Amniotic stem cell (primary cell): ENCODE measurements around the gene HHAT.

ENCODE experiments used
- DNase-seq: peaks from one replicate; lab custom pipeline; 2025; lab: John Stamatoyannopoulos, UW

The HHAT gene

DNA sequence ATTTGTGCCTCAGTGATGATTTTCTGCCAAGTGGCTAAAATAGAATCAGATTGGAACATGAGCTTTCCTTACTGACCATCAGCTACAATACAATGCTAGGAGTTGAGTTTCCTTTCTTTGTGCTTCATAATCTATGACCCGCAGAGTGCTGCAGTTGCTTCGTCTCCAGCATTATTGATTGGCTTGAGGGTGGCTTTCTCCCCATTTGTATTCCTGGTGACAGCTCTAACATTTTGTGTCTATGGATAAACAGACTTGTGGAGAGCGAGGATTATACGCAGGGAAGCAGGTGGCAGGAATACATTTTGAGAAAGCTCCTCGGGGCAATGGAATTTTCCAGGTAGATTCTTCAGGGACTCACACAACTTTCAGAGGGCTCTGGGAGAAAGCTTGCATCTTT lies 223.2 kb downstream of the HHAT start:
- no peak for DNase-seq

DNA sequence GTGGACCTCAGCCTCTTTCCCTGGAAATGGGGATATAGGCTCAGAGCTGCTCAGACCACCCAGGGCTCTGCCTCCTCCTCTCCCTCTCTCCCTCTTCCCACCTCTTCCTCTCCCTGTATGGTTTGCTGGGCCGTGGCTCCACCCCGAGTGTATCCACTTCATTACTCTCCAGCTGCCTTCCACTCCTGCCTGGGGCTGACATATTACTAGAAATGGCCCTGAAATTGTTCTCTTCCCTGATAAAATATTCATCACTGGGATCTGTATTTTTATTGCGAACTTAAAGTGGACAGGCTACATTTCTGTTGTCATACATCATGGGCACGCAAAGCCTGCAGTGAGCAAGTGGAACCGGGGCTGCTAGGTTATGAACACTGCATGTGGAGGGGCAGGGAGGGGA lies 225.0 kb downstream of the HHAT start:
- no peak for DNase-seq

DNA sequence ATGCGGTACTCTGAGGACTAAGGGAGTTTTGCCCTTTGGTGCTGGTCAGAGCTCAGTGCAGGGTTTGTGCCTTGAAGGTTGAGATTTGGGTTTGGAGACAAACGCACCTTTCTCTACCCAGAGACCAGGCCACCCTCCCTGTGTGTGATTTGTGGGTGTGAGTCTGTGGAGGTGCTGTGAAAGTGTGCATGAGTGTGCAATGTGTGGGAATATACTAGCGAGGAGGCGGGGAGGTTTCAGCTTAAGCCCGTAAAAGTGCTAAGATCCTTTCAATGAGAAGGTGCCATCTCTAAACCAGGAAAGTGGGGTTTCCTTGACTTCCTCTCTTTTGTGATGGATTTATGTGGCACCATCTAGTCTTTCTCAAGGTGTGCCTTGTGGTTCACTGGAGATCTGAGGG lies 225.7 kb downstream of the HHAT start:
- DNase-seq, result no peak

DNA sequence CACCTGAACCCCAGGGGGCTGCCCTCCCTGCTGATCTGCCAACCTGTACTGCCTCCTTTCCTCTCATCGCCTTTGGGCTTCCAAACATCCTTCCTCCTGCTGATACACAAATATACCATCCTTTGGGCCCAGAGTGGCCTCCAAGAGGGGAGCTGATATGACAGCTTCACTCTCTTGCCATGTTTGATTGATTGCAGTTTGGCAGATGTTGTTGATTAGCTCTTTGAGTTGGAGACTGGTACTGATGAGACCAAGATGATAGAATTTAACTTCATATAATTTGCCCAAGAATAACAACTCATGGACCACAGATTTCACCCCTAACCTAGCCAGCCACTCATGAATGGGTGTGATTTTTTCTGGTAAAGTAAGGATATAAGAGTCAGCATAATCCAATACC lies 227.8 kb downstream of the HHAT start:
- no peak for DNase-seq

DNA sequence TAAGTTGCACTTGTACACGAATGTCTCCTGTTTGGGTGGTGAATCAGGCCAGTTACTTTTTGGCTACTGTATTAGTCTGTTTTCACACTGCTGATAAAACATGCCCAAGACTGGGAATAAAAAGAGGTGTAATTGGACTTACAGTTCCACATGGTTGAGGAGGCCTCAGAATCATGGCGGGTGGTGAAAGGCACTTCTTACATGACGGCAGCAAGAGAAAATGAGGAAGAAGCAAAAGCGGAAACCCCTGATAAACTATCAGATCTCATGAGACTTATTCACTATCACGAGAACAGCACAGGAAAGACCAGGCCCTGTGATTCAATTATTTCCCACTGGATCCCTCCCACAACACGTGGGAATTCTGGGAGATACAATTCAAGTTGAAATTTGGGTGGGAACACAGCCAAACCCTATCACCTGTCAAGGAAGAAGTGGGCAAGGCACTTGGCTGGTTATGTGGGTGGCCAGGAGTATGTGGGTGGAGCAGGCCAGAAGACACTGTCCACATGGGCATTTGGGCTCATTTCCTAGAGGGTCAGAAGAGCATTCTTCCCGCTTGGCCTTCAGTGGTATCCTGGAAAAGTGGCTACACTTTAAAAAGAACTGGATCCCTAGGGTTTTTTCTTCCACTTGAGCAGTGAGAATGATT lies 228.8 kb downstream of the HHAT start:
- no peak for DNase-seq

DNA sequence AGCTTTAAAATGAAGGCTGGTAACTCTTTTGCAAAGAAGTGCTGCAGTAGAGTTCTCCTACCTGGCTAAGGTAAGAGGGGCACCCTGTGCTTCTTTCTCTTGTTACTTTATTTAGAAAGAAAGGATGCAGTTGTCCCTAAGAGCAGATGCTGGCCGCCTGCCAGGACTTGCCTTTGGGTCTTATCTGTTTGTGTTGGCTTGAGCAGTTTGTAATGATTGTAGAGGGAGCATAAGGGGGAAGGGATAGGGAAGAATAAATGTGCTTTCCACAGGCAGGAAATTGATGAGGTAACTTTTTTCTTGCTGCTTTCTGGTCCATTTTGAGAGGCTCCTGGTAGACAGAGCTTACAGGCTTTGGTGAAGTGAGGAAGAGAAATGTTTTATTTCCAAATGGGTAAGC lies 229.6 kb downstream of the HHAT start:
- DNase-seq, result no peak

DNA sequence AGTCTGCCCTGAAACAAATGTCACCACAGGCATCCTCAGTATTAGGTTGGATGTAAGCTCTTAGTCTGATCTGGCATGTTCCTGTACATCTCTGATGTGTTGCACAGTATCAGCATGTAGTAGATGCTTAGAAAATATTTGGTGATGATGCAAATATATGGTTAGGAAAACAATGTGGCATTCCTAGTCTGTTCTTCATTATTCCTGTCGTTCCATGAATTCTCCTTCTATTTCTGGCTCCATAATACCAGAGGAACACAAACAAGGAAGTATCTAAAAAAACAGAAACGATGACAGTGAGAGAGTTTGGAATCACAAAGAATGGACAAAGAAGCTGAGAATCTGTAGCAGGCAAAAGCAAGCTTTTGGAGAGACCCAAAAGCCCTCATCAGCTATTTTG lies 236.6 kb downstream of the HHAT start:
- no peak for DNase-seq

DNA sequence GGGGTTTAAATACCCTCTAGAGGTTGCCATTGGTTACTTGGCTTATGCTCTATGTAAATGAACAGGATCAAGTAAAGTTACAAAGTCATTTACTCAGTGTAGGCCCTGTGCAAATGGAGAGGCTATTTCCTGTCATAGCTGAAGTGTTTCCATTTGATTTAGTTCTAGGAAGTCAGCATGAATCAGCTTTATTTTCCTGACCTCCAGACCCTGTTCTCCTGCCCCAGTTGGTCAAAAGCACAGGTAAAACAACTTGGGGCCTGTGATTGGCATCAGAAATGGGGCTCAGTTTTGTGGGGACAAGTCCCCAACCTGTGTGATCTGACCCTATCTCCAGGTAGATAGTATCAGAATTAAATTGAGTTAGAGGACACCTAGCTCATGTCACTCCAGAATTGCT lies 239.9 kb downstream of the HHAT start:
- DNase-seq, result no peak

DNA sequence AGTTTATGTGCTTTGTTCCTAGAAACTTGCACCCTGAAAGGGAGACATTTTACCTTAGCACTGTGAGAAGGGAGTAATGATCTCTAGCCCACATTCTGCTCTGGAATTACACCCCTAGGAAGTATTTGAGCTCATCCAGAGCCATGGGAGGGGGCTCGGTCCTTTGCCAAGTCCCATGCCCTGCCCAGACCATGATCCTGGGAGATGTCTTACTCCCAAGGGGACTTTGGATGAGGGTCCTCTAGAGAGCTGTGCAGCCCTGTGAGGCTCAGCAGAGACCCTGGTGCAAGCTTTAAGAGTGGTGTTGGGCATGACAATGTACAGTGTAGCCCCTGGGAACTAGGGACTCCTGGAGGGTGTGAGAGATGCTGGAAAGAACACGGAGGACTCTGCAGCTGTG lies 241.4 kb downstream of the HHAT start:
- no peak for DNase-seq

DNA sequence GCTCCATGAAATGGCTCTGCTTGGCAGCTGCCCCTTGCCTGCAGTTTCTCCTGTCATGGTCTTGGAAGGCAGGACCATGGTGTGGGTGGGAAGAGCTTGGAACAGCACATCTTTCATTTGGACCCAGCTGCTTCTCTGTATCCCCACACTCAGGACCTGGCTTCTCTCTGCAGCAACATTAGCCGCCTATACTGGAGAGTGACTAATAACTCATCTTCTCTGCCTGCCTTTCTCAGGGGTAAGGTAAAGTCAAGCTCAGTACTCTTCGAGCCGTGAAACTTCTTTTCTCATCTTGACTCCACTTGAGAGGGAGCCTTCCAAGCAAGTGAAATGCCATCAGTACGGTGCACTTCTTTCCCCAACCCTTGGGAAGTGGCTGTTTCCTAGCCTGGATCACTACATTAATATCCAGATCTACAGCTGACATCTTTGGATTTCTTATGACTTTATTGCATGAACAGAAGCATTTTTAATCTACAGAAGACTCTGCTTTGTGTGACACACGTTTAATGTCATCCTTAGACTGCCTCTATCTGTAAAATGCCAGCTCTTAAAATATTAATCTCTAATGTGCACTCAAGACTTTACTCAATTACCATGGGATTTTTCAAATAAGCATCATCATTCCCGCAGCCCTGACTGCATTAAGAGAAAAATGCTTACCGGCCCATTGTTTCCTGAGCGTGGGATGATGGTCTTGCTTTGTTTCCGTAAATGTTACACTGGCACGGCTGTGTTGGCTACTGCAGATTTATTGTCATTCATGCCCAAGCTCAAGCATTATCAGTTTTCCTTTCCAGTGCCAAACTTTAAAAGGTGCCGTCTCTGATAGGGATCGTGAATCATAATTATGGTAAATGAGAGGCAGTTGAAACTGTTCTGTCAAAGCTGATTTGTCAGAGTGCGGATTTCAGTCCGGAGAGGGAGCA lies 242.9 kb downstream of the HHAT start:
- no peak for DNase-seq

DNA sequence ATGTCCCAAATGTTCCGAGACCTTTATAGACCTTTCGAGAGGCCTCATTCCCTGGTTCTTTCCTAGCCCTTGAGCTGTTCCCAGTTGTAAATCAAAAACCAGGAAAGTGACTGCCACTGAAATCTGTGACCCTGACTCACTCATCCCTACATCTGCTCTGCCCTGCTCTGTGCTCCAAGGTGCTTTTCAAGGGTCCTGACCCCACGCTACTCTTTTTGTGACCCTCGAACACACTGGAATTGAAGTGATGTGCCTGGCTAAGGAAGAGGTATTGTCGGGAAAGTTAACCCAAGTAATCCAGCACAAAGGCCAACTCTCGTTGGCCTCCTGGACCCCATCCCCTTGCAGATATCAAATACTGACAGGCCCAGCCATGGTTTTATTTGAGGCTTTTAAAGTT lies 244.4 kb downstream of the HHAT start:
- DNase-seq, result no peak

DNA sequence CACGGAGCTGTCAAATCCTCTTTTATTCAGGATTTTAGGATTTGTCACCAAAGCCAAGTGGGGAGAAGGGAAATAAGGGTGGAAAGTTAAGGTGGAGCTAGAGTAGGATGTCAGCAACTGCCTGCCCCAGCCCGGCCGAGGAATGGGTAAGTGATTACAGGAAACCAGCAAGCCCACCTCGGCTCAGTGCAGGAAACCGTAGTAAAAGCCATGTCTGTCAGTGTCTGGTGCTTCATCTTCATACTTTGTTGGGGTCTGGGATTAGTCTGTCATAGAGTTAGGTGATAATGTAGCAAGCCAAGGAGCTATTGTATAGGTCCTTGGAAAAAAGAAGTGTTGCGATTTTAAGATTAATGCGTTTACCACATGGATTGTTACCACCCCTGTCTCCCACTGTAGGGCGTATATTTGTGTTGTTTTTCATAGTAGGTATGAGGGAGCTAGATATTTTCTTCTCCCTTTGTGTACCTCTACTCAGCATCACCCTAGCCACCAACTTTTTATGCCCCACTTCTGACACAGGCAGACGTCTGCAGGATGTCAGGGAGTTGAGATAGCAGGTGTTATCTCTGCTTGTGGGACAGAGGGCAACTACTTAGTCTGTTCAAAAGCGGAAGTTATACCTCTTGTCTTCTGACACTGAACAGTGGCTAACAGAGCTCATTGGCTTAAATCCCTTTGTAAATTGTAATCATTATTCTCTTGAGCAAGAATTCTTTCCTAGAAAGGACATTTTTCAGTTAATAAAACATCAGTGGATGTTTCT lies 253.7 kb downstream of the HHAT start:
- DNase-seq, result no peak

DNA sequence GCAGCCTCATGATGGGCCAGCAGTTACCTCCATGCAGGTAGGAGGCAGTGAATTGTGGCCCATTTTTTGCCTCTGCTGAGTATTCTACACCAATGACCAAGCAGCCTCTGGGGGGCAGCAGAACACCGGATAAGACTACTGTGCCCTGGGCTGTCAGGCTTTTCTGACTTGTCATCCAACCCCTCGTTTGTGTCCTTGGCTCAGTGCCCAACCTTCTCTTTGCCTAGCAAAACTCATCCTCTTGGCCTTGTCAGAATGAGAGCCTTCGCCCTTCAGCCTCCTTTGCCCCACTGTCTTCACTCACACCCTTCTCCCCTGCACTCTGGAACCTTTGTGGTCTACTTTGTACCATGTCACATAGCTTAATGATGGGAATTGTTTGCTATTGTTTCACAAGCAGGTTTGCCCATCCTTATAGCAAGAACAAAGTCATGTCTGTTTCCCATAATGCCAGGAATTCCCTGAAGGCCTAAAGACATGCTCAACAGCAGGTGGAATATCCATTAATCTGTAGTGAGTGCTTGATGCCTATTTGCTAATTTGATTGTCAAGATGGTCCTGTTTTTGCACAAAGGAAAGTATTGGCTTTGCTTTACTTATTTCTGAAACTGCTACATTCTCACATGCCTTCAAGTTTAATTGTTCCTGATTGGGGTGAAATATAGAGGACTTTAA lies 255.9 kb downstream of the HHAT start:
- peak; percentile 77 for DNase-seq

DNA sequence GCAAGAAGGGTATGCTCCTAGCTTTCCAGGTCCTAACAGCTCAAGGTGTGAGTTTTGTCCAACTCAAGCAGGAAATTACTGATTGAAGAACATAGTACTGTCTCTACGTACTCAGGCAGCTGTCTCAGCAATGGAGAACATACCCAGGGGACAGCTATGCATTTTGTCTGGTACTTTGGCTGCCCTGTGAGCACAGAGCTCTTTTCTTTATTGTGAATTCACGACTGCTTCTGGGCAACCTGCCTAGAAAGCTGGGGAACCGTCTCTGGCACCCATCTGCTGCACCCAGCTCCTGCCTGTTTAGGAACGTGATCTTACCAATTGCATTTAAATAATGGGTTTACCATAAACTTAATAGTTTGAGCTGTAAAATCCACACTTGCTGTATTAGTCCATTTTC lies 258.1 kb downstream of the HHAT start:
- DNase-seq, result no peak

DNA sequence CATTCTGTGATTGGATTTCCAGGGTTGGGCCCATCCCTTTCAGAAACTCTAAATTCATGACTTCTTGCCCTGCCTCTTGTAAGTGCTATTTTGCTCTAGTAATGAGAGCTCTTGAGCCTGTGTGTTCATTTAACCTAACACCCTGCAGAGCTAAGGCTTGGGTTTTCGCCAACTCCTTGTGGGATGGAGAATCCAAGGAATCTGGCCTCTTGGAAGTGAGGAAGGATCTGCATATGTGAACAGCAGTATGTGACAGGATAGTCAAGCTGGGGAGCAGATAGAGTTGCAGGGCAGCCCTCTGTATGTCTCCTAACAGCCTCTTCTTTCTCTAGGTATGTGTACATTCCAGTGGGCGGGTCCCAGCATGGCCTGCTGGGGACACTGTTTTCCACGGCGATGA lies 258.9 kb downstream of the HHAT start:
- DNase-seq, result no peak

DNA sequence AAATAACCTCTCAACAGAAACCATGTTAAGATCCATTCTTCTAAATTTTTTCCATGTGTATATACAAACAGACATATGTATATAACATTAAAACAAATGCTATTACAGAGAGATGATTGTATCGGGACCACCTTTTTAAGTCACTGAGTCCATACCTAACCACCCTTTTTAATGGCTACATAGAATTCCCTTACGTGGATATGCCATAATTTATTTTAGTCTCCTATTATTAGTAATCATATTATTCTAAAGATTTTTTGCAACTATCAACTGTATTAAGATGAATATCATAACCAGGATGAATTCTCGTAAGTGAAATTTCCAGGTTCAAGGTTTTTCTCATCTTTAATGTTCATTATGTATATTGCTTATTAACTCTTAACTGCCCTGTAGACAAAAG lies 259.7 kb downstream of the HHAT start:
- DNase-seq, result no peak

DNA sequence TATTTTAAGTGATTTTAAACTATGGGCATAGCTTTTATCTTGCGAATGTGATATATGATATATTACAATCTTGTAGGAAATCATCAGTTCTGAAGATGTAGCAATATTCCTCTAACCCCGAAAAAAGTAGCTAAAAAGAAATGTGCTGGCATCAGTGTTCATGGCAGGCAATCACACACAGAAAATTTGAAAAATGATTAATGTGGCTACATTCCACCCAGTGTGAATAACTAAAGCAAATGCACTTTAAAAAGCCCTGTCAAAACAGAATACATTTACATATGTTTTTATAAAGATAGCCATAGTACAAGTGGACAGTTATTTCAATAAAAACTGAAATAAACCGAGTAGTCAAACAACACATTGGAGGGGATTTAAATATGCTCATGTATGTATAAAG lies 260.2 kb downstream of the HHAT start:
- DNase-seq, result no peak

DNA sequence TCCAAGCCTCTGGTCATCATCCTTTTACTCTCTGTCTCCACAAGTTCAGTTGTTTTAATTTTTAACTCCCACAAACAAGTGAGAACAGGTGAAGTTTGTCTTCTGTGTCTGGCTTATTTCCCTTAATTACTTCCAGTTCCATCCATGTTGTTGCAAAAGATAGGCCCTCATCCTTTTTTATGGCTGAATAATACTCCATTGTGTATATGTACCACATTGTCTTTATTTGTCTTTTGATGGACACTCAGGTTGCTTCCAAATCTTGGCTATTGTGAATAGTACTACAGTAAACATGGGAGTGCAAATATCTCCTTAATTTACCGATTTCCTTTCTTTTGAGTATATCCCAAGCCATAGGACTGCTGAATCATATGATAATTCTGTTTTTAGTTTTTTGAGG lies 262.5 kb downstream of the HHAT start:
- no peak for DNase-seq

DNA sequence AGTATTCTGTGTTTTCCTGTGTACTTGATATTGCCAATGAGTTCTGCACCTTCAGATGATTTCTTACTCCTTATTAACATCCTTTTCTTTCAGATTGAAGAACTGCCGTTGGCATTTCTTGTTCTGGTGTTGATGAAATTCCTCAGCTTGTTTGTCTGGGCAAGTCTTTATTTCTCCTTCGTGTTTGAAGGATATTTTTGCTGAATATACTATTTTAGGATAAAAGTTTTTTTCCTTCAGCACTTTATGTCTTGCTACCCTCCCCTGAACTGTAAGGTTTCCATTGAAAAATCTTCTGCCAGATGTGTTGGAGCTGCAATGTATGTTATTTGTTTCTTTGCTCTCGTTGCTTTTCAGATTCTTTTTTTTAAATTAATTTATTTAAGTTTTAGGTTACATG lies 265.9 kb downstream of the HHAT start:
- DNase-seq, result no peak

DNA sequence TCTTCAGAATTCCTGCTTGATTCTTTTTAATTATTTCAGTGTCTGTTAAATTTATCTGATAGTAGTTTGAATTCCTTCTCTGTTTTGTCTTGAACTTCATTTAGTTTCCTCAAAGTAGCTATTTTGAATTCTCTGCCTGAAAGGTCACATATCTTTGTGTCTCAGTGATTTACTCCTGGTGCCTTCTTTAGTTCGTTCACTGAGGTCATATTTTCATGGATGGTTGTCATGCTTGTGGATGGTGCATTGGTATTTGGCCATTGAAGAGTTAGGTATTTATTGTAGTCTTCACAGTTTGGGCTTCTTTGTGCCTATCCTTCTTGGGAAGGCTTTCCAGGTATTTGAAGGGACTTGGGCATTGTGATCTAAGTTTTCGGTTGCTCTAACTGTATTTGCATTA lies 267.9 kb downstream of the HHAT start:
- no peak for DNase-seq

DNA sequence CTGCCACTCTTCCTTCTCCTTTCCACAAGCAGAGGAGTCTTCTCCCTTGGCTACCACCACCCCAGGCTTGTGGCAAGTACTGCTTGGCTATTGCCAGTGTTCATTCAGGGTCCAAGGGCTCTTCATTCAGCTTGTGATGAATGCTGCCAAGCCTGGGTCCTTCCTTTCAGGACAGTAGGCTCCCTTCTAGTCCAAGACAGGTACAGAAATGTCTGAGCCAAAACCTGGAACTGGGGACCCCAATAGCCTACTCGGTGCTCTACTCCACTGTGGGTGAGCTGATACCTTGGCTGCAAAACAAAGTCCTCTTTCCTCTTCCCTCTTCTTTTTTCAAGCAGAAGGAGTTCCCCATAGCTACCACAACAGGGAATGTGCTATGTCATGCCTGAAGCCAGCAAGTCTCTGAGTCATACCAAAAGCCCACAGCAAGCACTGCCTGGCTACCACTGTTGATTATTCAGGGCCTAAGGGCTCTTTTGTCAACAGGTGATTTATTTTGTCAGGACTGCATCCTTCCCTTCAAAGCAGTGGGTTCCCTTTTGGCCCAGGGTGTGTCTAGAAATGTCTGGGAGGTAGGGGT lies 268.9 kb downstream of the HHAT start:
- DNase-seq, result peak; percentile 69

DNA sequence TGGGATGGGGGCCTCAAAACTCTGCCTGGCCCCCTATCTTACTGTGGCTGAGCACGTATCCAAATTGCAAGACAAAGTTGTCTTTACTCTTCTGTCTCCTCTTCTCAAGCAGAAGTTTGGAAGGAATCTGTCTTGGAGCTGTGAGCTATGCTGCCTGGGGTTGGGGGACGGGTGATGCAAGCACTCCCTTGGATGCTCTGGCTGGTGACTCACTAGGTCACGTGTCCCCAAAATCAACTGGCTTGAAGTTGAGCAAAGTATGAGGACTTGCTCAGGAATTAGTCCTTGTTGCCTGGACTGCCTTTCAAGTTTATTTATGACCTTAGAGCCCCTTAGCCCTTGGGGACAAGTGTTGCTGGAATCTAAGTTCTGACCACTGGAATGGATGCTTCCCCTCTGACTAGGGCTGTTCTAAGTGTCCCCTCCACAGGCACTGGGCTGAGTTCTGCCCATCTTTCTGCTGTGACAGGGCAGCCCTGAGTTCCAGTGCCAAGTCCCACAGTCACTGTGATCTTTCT lies 269.5 kb downstream of the HHAT start:
- DNase-seq, result peak; percentile 85
